Measurements from ENCODE around the gene BANF2. TPM values are rescaled to one million over a fixed set of nuclear protein-coding genes. Genes with fewer than 3 reads are reported as not detected.

Gene BANF2
- total and polyA plus RNA-seq, 2 of the 8 experiments (the other 6 are each of a cell fraction or from before 2014, with no cell fraction given): not detected

DNA sequence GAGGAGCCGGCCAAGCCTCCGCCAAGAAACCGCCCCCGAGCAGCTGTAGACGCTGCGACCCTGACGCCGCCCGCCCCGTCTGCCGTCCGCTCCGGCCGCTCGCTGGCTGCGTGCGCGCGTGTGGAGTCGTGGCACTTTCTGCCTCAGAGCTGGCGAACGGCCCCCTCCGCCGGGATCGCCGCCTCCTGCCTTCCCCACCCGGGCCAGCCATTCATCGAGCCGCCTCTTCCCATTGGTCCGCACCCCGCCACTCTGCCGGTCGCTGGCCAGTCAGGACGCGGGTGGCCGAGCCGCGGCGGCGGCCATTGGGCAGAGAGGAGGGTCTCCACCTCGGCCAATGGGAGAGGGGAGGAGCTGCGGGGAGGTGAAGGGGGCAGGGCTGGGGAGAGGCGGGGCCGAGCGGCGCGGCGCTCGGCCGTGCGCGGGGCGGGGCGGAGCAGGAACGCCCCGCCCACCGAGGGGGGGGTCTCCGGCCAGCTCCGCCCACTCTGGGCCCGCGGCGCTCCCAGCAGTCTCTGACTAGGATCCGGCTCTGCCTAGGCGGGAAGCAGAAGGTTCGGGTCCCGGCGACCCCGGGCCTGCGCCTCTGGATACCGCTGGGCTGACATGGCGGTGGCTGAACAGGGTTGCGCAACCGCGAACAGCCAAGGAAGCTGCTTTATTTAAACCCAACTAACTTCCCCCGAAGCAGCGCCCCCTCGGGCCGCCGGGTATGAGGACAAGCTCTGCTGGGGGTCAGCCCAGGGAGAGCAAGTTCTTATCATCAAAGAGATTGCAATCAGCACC is 17.5 kb upstream of the BANF2 start, which contains the start of gene RRBP1:
RRBP1 (minus strand) TSS at position 140 of the 786 bp plus-strand sequence. CDS start 21,735 bp downstream, outside the sequence.
- no peak for FAIRE-seq
- Histone ChIP-seq H4K20me1 (replicated peaks in 1 of 2; ENCODE audit: control insufficient read depth in 1 of 2, insufficient read depth in 2 of 2, low read length in 2 of 2) (peaks cover 8 to 13% of the 10 kb centered on the region in 2 experiments), H3K4ac (replicated peaks; ENCODE audit: insufficient read length, low read depth, low read length) (no peak within 1 kb of the TSS), H2BK5ac (ENCODE audit: low read depth, low read length) (peak within 1 kb of the TSS; percentile 76; the same call in 1 of the 2 replicates), H3K36me3 (ENCODE audit: control insufficient read depth in 2 of 4, insufficient read depth in 4 of 4, low read length in 3 of 4) (peaks cover 0 to 8% (median 0%) of the 10 kb centered on the region in 4 experiments; a peak in 3 of 8 replicates), H3K79me1 (ENCODE audit: low read depth, low read length) (peaks cover 11% of the 10 kb centered on the region), H2AFZ (ENCODE audit: low read length) (peak within 1 kb of the TSS; percentile 87), H3K79me2 (ENCODE audit: control insufficient read depth in 1 of 2, insufficient read depth in 2 of 2, low read length in 2 of 2) (peaks cover 14 to 36% of the 10 kb centered on the region in 2 experiments), H2BK15ac (ENCODE audit: low read length) (no peak within 1 kb of the TSS), H3K9me3 (ENCODE audit: insufficient read depth in 2 of 2, low read depth in 1 of 2, low read length in 1 of 2) (no peaks in the 10 kb centered on the region), H3K4me1 (replicated peaks in 1 of 4; ENCODE audit: control insufficient read depth in 3 of 4, insufficient read depth in 4 of 4, low read length in 3 of 4) (peaks cover 6 to 12% (median 9%) of the 10 kb centered on the region in 4 experiments; a peak in 6 of 7 replicates), H3K4me3 (ENCODE audit: extremely low read depth in 1 of 4, insufficient read depth in 2 of 4, low read depth in 3 of 4, low read length in 4 of 4) (peak within 1 kb of the TSS; percentile 87 to 96 (median 94)), H3K9ac (replicated peaks in 1 of 4; ENCODE audit: extremely low read depth in 1 of 4, low read depth in 3 of 4, low read length in 3 of 4) (peak within 1 kb of the TSS; percentile 51 to 89 (median 76)), H2BK20ac (ENCODE audit: low read length) (no peak within 1 kb of the TSS), H2AK5ac (ENCODE audit: low read depth, low read length) (no peak within 1 kb of the TSS), H4K5ac (ENCODE audit: insufficient read length, low read depth, low read length) (no peak within 1 kb of the TSS), H3K56ac (replicated peaks; ENCODE audit: insufficient read length, low read depth, low read length) (no peak within 1 kb of the TSS), H3K23ac (ENCODE audit: insufficient read length) (no peak within 1 kb of the TSS), H3K14ac (ENCODE audit: insufficient read length) (no peak within 1 kb of the TSS), H3K4me2 (ENCODE audit: insufficient read depth in 1 of 2, low read depth in 2 of 2, low read length in 2 of 2) (peak within 1 kb of the TSS; percentile 86 to 95), H2BK120ac (replicated peaks; ENCODE audit: low read depth, low read length) (no peak within 1 kb of the TSS), H4K91ac (replicated peaks; ENCODE audit: insufficient read length, low read length) (no peak within 1 kb of the TSS), H3K18ac (ENCODE audit: extremely low read depth, low read length) (peak within 1 kb of the TSS; percentile 75), H3K27me3 (replicated peaks in 1 of 4; ENCODE audit: control insufficient read depth in 3 of 4, extremely low read depth in 1 of 4, insufficient read depth in 3 of 4, low read length in 3 of 4) (no peaks in the 10 kb centered on the region), H3K23me2 (ENCODE audit: low read depth, low read length) (peaks cover 10% of the 10 kb centered on the region; the same call in 1 of the 2 replicates), H2BK12ac (ENCODE audit: low read depth, low read length) (no peak within 1 kb of the TSS), H4K8ac (ENCODE audit: extremely low read depth, insufficient read depth, low read length) (peak within 1 kb of the TSS; percentile 86), H3K27ac (ENCODE audit: low read depth, low read length) (peak within 1 kb of the TSS; percentile 61; the same call in 1 of the 2 replicates)
- 2% methylated on average over 35 of the region's 79 CpGs; no CpG with 5 or more reads in 1 of the 2 experiments for WGBS, 2 experiments (ENCODE audit: extremely low coverage in 1 of 2, insufficient coverage in 1 of 2, insufficient read length in 1 of 2, insufficient replicate concordance in 2 of 2, low coverage in 1 of 2, low lambda C conversion rate in 2 of 2, missing lambda C conversion rate in 1 of 2)
- POLR2A ChIA-PET (ENCODE audit: partially characterized antibody): interaction anchor here (0.6 to 3.6 kb wide), 19 partner anchors 13 to 287 kb away, joined by 3 to 19 read pairs (median 3); partner anchors contain the start of genes MGME1 and SNX5
- peak; percentile 93 to 95 for DNase-seq (ENCODE audit: low read depth in 1 of 2, low spot score in 2 of 2)
- CTCF ChIA-PET (ENCODE audit: partially characterized antibody): interaction anchor here (0.7 to 4.0 kb wide), 36 partner anchors 10 to 256 kb away, joined by 3 to 24 read pairs (median 4); no protein-coding TSS in a partner anchor
- peak; percentile 42; the same call in 1 of the 2 replicates for TF ChIP-seq RBBP5 (IDR thresholded peaks at IDR 0.05; ENCODE audit: borderline replicate concordance, low read depth, low read length)
- TF ChIP-seq CEBPB (IDR thresholded peaks at IDR 0.05; ENCODE audit: low read depth, low read length): peak; percentile 100
- peak; percentile 96 for TF ChIP-seq SP1 (IDR thresholded peaks at IDR 0.05; ENCODE audit: low read depth, low read length)
- TF ChIP-seq CHD2 (IDR thresholded peaks at IDR 0.05; ENCODE audit: low read length): peak; percentile 93
- TF ChIP-seq TAF1 (IDR thresholded peaks at IDR 0.05; ENCODE audit: low read depth, low read length): peak; percentile 81
- TF ChIP-seq CTBP2 (IDR thresholded peaks at IDR 0.05; ENCODE audit: borderline replicate concordance, insufficient read depth, insufficient read length, low read length): peak; percentile 92
- peak in 1 of 2 experiments; percentile 31; a peak in 1 of 3 replicates for TF ChIP-seq EP300 (IDR thresholded peaks at IDR 0.05; ENCODE audit: borderline replicate concordance in 1 of 2, low read depth in 2 of 2, low read length in 2 of 2)
- no peak; the same call in 1 of the 2 replicates for TF ChIP-seq NRF1 (IDR thresholded peaks at IDR 0.05; ENCODE audit: low read depth, low read length)
- TF ChIP-seq RXRA (IDR thresholded peaks at IDR 0.05; ENCODE audit: insufficient read depth, low read depth, low read length): 0 out of 2 replicates have a peak, but pooled peaks have one; percentile 10
- TF ChIP-seq JUND (IDR thresholded peaks at IDR 0.05; ENCODE audit: low read length): no peak
- TF ChIP-seq TCF12 (IDR thresholded peaks at IDR 0.05; ENCODE audit: low read depth, low read length): no peak
